H1 (cell line): Measurements from ENCODE around the gene SPAG8. TPM values are rescaled to one million over a fixed set of nuclear protein-coding genes. Genes with fewer than 3 reads are reported as not detected.

Source experiments
- CTCF ChIA-PET: fragments of 300-600 bp; sonication (Branson Sonifier 250); formaldehyde crosslinking; loops from one replicate; lab custom pipeline; 2021; ENCODE audit not compliant: partially characterized antibody; lab: Charles Lee
- POLR2A ChIA-PET: fragments of 300-600 bp; sonication (Branson Sonifier 250); formaldehyde crosslinking; loops from one replicate; lab custom pipeline; 2021; ENCODE audit warnings: inconsistent platforms; ENCODE audit not compliant: partially characterized antibody; lab: Charles Lee
- DNase-seq, 2 experiments: peaks; one replicate each; pipeline versions ENCODE4 v3.0.0 to v3.0.0-alpha.2; 2010 to 2022; ENCODE audit warnings: low spot score in 2 of 2, low read depth in 1 of 2, mixed read lengths in 1 of 2
- FAIRE-seq: peaks from 2 replicates; lab custom pipeline; 2011; peaks lifted over from hg19 to GRCh38; lab: Jason Lieb, UNC
- H2AFZ ChIP-seq: 2 replicates; pipeline ENCODE4 v1.8.1; 2012; ENCODE audit warnings: low read length, inconsistent platforms
- H2AK5ac ChIP-seq: 2 replicates; pipeline ENCODE4 v1.6.1; 2013; ENCODE audit warnings: low read depth, low read length
- H2BK120ac ChIP-seq: replicated peaks from 2 replicates; pipeline ENCODE3; 2013; ENCODE audit warnings: low read depth, low read length, inconsistent platforms
- H2BK12ac ChIP-seq: 2 replicates; pipeline ENCODE4 v1.6.1; 2013; ENCODE audit warnings: low read depth, low read length
- H2BK15ac ChIP-seq: 2 replicates; pipeline ENCODE4 v1.6.1; 2013; ENCODE audit warnings: low read length
- H2BK20ac ChIP-seq: 2 replicates; pipeline ENCODE4 v1.6.1; 2013; ENCODE audit warnings: low read length
- H2BK5ac ChIP-seq: 2 replicates; pipeline ENCODE4 v1.6.1; 2013; ENCODE audit warnings: low read depth, low read length
- H3K14ac ChIP-seq: 2 replicates; pipeline ENCODE4 v1.6.1; 2013; ENCODE audit warnings: inconsistent platforms; ENCODE audit not compliant: insufficient read length
- H3K18ac ChIP-seq: 2 replicates; pipeline ENCODE4 v1.6.1; 2013; ENCODE audit warnings: low read length; ENCODE audit errors: extremely low read depth
- H3K23ac ChIP-seq: 2 replicates; pipeline ENCODE4 v1.6.1; 2013; ENCODE audit warnings: inconsistent platforms; ENCODE audit not compliant: insufficient read length
- H3K23me2 ChIP-seq: 2 replicates; pipeline ENCODE4 v1.6.1; 2013; ENCODE audit warnings: low read depth, low read length
- H3K27ac ChIP-seq: 2 replicates; pipeline ENCODE4 v1.6.1; 2011; ENCODE audit warnings: low read depth, low read length, inconsistent platforms
- H3K27me3 ChIP-seq, 4 experiments: replicated peaks in 1 of 4; 1 replicate in 1 of 4; 2 replicates in 3 of 4; pipeline versions ENCODE4 v1.6.1 to v1.8.1; 2011 to 2013; ENCODE audit warnings: low read length in 3 of 4, mild to moderate bottlenecking in 3 of 4, inconsistent platforms in 2 of 4, mixed read lengths in 2 of 4, moderate library complexity in 1 of 4; ENCODE audit not compliant: control insufficient read depth in 3 of 4, insufficient read depth in 3 of 4; ENCODE audit errors: extremely low read depth in 1 of 4
- H3K36me3 ChIP-seq, 4 experiments: 2 replicates each; pipeline versions ENCODE4 v1.6.1 to v1.8.1; 2011 to 2013; ENCODE audit warnings: mild to moderate bottlenecking in 4 of 4, low read length in 3 of 4, moderate library complexity in 2 of 4, control low read depth in 1 of 4, inconsistent platforms in 1 of 4; ENCODE audit not compliant: insufficient read depth in 4 of 4, control insufficient read depth in 2 of 4
- H3K4ac ChIP-seq: replicated peaks from 2 replicates; pipeline ENCODE3; 2013; ENCODE audit warnings: low read length, low read depth, mixed read lengths, inconsistent platforms; ENCODE audit not compliant: insufficient read length
- H3K4me1 ChIP-seq, 4 experiments: replicated peaks in 1 of 4; 1 replicate in 1 of 4; 2 replicates in 3 of 4; pipeline versions ENCODE4 v1.6.1 to v1.8.1; 2011 to 2013; ENCODE audit warnings: low read length in 3 of 4, inconsistent platforms in 2 of 4, mixed read lengths in 1 of 4; ENCODE audit not compliant: insufficient read depth in 4 of 4, control insufficient read depth in 3 of 4
- H3K4me2 ChIP-seq, 2 experiments: 2 replicates each; pipeline versions ENCODE4 v1.6.1 to v1.8.1; 2011 to 2013; ENCODE audit warnings: low read depth in 2 of 2, low read length in 2 of 2, control low read depth in 1 of 2, inconsistent platforms in 1 of 2, mild to moderate bottlenecking in 1 of 2; ENCODE audit not compliant: insufficient read depth in 1 of 2
- H3K4me3 ChIP-seq, 4 experiments: fragments of 200-600, 300-600 bp in 1 of 4; sonication (generic), shearing (Covaris generic), sonication (Bioruptor Twin) in 1 of 4; 2 replicates each; pipeline versions ENCODE4 v1.5.1 to v1.8.1; 2011 to 2016; ENCODE audit warnings: low read length in 4 of 4, low read depth in 3 of 4, control low read depth in 2 of 4, inconsistent platforms in 2 of 4, mild to moderate bottlenecking in 2 of 4, mixed read lengths in 1 of 4, moderate library complexity in 1 of 4; ENCODE audit not compliant: insufficient read depth in 2 of 4; ENCODE audit errors: extremely low read depth in 1 of 4
- H3K56ac ChIP-seq: replicated peaks from 2 replicates; pipeline ENCODE3; 2013; ENCODE audit warnings: low read depth, mild to moderate bottlenecking, mixed read lengths, low read length, inconsistent platforms; ENCODE audit not compliant: insufficient read length
- H3K79me1 ChIP-seq: 2 replicates; pipeline ENCODE4 v1.6.1; 2013; ENCODE audit warnings: low read depth, low read length, control low read depth
- H3K79me2 ChIP-seq, 2 experiments: 2 replicates each; pipeline versions ENCODE4 v1.6.1 to v1.8.1; 2012 to 2013; ENCODE audit warnings: low read length in 2 of 2, mild to moderate bottlenecking in 2 of 2, inconsistent platforms in 1 of 2; ENCODE audit not compliant: insufficient read depth in 2 of 2, control insufficient read depth in 1 of 2
- H3K9ac ChIP-seq, 4 experiments: replicated peaks in 1 of 4; 1 replicate in 1 of 4; 2 replicates in 3 of 4; pipeline versions ENCODE4 v1.6.1 to v1.8.1; 2011 to 2013; ENCODE audit warnings: low read depth in 3 of 4, low read length in 3 of 4, control low read depth in 2 of 4, mild to moderate bottlenecking in 2 of 4, moderate library complexity in 2 of 4, inconsistent platforms in 1 of 4; ENCODE audit errors: extremely low read depth in 1 of 4
- H3K9me3 ChIP-seq, 2 experiments: 2 replicates each; pipeline versions ENCODE4 v1.6.1 to v1.8.1; 2012 to 2013; ENCODE audit warnings: mild to moderate bottlenecking in 2 of 2, moderate library complexity in 2 of 2, control low read depth in 1 of 2, inconsistent platforms in 1 of 2, low read depth in 1 of 2, low read length in 1 of 2, mixed read lengths in 1 of 2; ENCODE audit not compliant: insufficient read depth in 2 of 2
- H4K20me1 ChIP-seq, 2 experiments: replicated peaks in 1 of 2; 2 replicates each; pipeline versions ENCODE3 to v1.8.1; 2011 to 2013; ENCODE audit warnings: inconsistent platforms in 2 of 2, low read length in 2 of 2, mild to moderate bottlenecking in 1 of 2; ENCODE audit not compliant: insufficient read depth in 2 of 2, control insufficient read depth in 1 of 2
- H4K5ac ChIP-seq: 2 replicates; pipeline ENCODE4 v1.6.1; 2013; ENCODE audit warnings: low read length, low read depth, mixed read lengths, inconsistent platforms; ENCODE audit not compliant: insufficient read length
- H4K8ac ChIP-seq: 2 replicates; pipeline ENCODE4 v1.8.0; 2013; ENCODE audit warnings: mild to moderate bottlenecking, moderate library complexity, low read length, inconsistent platforms; ENCODE audit not compliant: insufficient read depth; ENCODE audit errors: extremely low read depth
- H4K91ac ChIP-seq: replicated peaks from 2 replicates; pipeline ENCODE3; 2013; ENCODE audit warnings: low read length, mixed read lengths, inconsistent platforms; ENCODE audit not compliant: insufficient read length
- CHD2 ChIP-seq: IDR thresholded peaks from 2 replicates; pipeline ENCODE4 v1.6.1; 2012; ENCODE audit warnings: low read length, improper control_type of control experiment
- CTCF ChIP-seq, 3 experiments: IDR thresholded peaks; 1 replicate in 2 of 3; 2 replicates in 1 of 3; pipeline versions ENCODE4 v1.5.1 to v1.6.1; 2011; ENCODE audit warnings: low read length in 3 of 3, mild to moderate bottlenecking in 3 of 3, inconsistent platforms in 2 of 3, low read depth in 1 of 3, moderate library complexity in 1 of 3; ENCODE audit not compliant: insufficient read depth in 1 of 3; ENCODE audit errors: control extremely low read depth in 1 of 3
- GTF2F1 ChIP-seq: IDR thresholded peaks from 2 replicates; pipeline ENCODE4 v1.6.1; 2012; ENCODE audit warnings: low read depth, low read length, improper control_type of control experiment, borderline replicate concordance
- POLR2AphosphoS5 ChIP-seq: IDR thresholded peaks from 2 replicates; pipeline ENCODE4 v1.6.1; 2011; ENCODE audit warnings: low read depth, low read length
- RAD21 ChIP-seq, 2 experiments: IDR thresholded peaks in 1 of 2; conservative IDR thresholded peaks in 1 of 2; 2 replicates each; pipeline ENCODE4 v1.6.1; 2011; ENCODE audit warnings: low read depth in 2 of 2, low read length in 2 of 2, improper control_type of control experiment in 1 of 2, inconsistent platforms in 1 of 2, mild to moderate bottlenecking in 1 of 2, moderate library complexity in 1 of 2
- SAP30 ChIP-seq: fragments of 300-600 bp; sonication (generic); IDR thresholded peaks from 2 replicates; pipeline ENCODE4 v1.7.1; 2012; ENCODE audit warnings: low read length, moderate library complexity, mild to moderate bottlenecking, inconsistent platforms; ENCODE audit not compliant: insufficient read depth, insufficient replicate concordance
- SUZ12 ChIP-seq: fragments of 200-600 bp; sonication (generic); IDR thresholded peaks from 2 replicates; pipeline ENCODE4 v1.6.1; 2012; ENCODE audit warnings: mild to moderate bottlenecking, inconsistent platforms, low read length, moderate library complexity, mixed read lengths
- TEAD4 ChIP-seq: IDR thresholded peaks from 2 replicates; pipeline ENCODE4 v1.6.1; 2012; ENCODE audit warnings: low read depth, low read length, inconsistent platforms, mixed read lengths
- YY1 ChIP-seq: IDR thresholded peaks from 2 replicates; pipeline ENCODE4 v1.6.1; 2011; ENCODE audit warnings: low read depth, mild to moderate bottlenecking, low read length
- WGBS, 2 experiments: shearing (Covaris generic) in 1 of 2; methylation state at CpG; one replicate each; pipeline versions ENCODE4 v1.1.6 to v1.1.7; 2013 to 2015; ENCODE audit warnings: low lambda C conversion rate in 2 of 2, mixed read lengths in 2 of 2, inconsistent platforms in 1 of 2, low coverage in 1 of 2, missing lambda C conversion rate in 1 of 2; ENCODE audit not compliant: insufficient replicate concordance in 2 of 2, insufficient coverage in 1 of 2, insufficient read length in 1 of 2; ENCODE audit errors: extremely low coverage in 1 of 2, missing lambda C conversion rate in 1 of 2; 5-methylcytosine and 5-hydroxymethylcytosine counted together
- polyA plus RNA-seq, 7 experiments: library from polyadenylated mRNA; depleted of rRNA in 3 of 7; stranded (reverse) in 5 of 7; unstranded in 2 of 7; fragments of >200 nt in 5 of 7; fragments of 200-250 nt in 2 of 7; gene quantifications; 1 replicate in 5 of 7; 2 replicates in 1 of 7; 4 replicates in 1 of 7; pipeline versions ENCODE4 v1.2.1 to v1.2.3, GENCODE V29; 2011 to 2013; ENCODE audit warnings: missing spikeins in 2 of 7, mixed read lengths in 2 of 7
- total RNA-seq: library from RNA; stranded (reverse); fragmentation: NEBNext Ultra II Directional; extraction: Animal tissue kit (Norgen Biotek cat#: 25700); gene quantifications from 2 replicates; pipeline ENCODE4 v1.2.1, GENCODE V29; 2021

Gene SPAG8
- total and polyA plus RNA-seq, 2 of the 8 experiments (the other 6 are each of a cell fraction or from before 2014, with no cell fraction given): 0.37 to 0.44 TPM

- no peak overlapping the region for H2BK15ac ChIP-seq
- H3K4me3 ChIP-seq: no peak overlapping the region
- no peak overlapping the region for H2AK5ac ChIP-seq
- H3K27ac ChIP-seq: no peak overlapping the region
- peaks cover 10% of the 10 kb centered on the region for H3K23me2 ChIP-seq
- no peak overlapping the region for H3K14ac ChIP-seq
- H4K20me1 ChIP-seq: no peaks in the 10 kb centered on the region
- H2BK20ac ChIP-seq: no peak overlapping the region
- CTCF ChIA-PET: interaction anchor here (1.2 to 10.6 kb wide), 6 partner anchors 11 to 72 kb away, joined by 3 to 115 read pairs (median 6); partner anchors contain the start of genes HINT2 and SPAG8
- no peak for FAIRE-seq
- no peaks in the 10 kb centered on the region for H3K79me1 ChIP-seq
- H3K4me2 ChIP-seq: no peak overlapping the region; a peak in 1 of 4 replicates
- DNase-seq: no peak
- H3K56ac ChIP-seq: no peak overlapping the region
- no peaks in the 10 kb centered on the region for H3K79me2 ChIP-seq
- H3K27me3 ChIP-seq: no peaks in the 10 kb centered on the region
- no peak overlapping the region for H3K9ac ChIP-seq
- no peaks in the 10 kb centered on the region for H3K9me3 ChIP-seq
- no peak overlapping the region for H2BK12ac ChIP-seq
- no peak overlapping the region for H4K8ac ChIP-seq
- H2BK120ac ChIP-seq: no peak overlapping the region
- TF ChIP-seq POLR2AphosphoS5 (no peak), CTCF (IDR thresholded peaks at IDR 0.05; ENCODE audit: control extremely low read depth in 1 of 3, insufficient read depth in 1 of 3, low read depth in 1 of 3, low read length in 3 of 3) (no peak), GTF2F1 (no peak), YY1 (no peak), RAD21 (IDR thresholded peaks at IDR 0.05 in 1 of 2, conservative IDR thresholded peaks at IDR 0.05 in 1 of 2; ENCODE audit: low read depth in 2 of 2, low read length in 2 of 2) (no peak), SAP30 (no peak), CHD2 (no peak), SUZ12 (no peak), TEAD4 (no peak)
- no peak overlapping the region for H4K91ac ChIP-seq
- no peak overlapping the region for H3K23ac ChIP-seq
- no peak overlapping the region for H4K5ac ChIP-seq
- H3K4ac ChIP-seq: no peak overlapping the region
- H3K4me1 ChIP-seq: peaks cover 0 to 12% (median 6%) of the 10 kb centered on the region in 4 experiments; a peak in 6 of 7 replicates
- H2BK5ac ChIP-seq: no peak overlapping the region
- H2AFZ ChIP-seq: no peak overlapping the region
- H3K36me3 ChIP-seq: no peaks in the 10 kb centered on the region
- WGBS, 2 experiments: 82% methylated on average over 4 of the region's 4 CpGs; no CpG with 5 or more reads in 1 of the 2 experiments
- H3K18ac ChIP-seq: no peak overlapping the region
- POLR2A ChIA-PET: interaction anchor here (1.4 to 2.0 kb wide), 2 partner anchors 11 to 14 kb away, joined by 3 to 9 read pairs; no protein-coding TSS in a partner anchor
Observed at GRCh38 chr9:35831040-35831439, 19.0 kb upstream of the SPAG8 start.
